HCT116 (cell line): ENCODE data around the gene NLRP7. TPM values are rescaled to one million over a fixed set of nuclear protein-coding genes. Genes with fewer than 3 reads are reported as not detected.
A peak's percentile ranks its signal among the peaks of the same experiment; 100 is the strongest.

ENCODE experiments used
- ATAC-seq: fragments of 200-7000 bp; cut with Tn5 transposase; 2 replicates; pipeline ENCODE4 v1.9.1; 2020; ENCODE audit warnings: mild to moderate bottlenecking, moderate library complexity
- BruUV-seq: library from RNA; stranded (reverse); fragments of 400-500 nt; replicated peaks from 2 replicates; lab custom pipeline; 2021; lab: Mats Ljungman, UMichigan
- CTCF ChIA-PET: fragments of 300-600 bp; sonication (Branson Sonifier 250); formaldehyde crosslinking; loops from one replicate; lab custom pipeline; 2021; ENCODE audit warnings: antibody characterized with exemption; lab: Charles Lee
- POLR2A ChIA-PET: fragments of 300-600, 350-600 bp; sonication (Branson Sonifier 250); formaldehyde crosslinking; loops from one replicate; lab custom pipeline; 2021; ENCODE audit warnings: antibody characterized with exemption; lab: Charles Lee
- RAD21 ChIA-PET, 2 experiments: fragments of 300-600 bp; sonication (Branson Sonifier 250); formaldehyde crosslinking; loops; one replicate each; lab custom pipeline; 2023; ENCODE audit warnings: low total read pairs in 2 of 2; ENCODE audit not compliant: uncharacterized antibody in 2 of 2, unreplicated experiment in 2 of 2, low non-redundant PET in 1 of 2; lab: Charles Lee
- DNase-seq: peaks from one replicate; pipeline ENCODE4 v3.0.0-alpha.2; 2010; ENCODE audit warnings: low read depth, low spot score
- H2AFZ ChIP-seq: fragments of 200-600 bp; shearing (Covaris generic), sonication (generic); 2 replicates; pipeline ENCODE4 v1.6.1; 2017; ENCODE audit warnings: low read depth, mixed run types, mixed read lengths, antibody characterized with exemption, low read length; ENCODE audit not compliant: poor library complexity, severe bottlenecking
- H3K27ac ChIP-seq: 2 replicates; pipeline ENCODE4 v1.5.1; 2012; ENCODE audit warnings: low read depth, low read length
- H3K27me3 ChIP-seq: fragments of 200-600 bp; sonication (generic); 2 replicates; pipeline ENCODE4 v1.6.1; 2016; ENCODE audit warnings: mixed run types, low read length, mixed read lengths; ENCODE audit not compliant: insufficient read depth
- H3K36me3 ChIP-seq, 2 experiments: fragments of 200-500 bp in 1 of 2; fragments of 200-600 bp in 1 of 2; sonication (Bioruptor generic) in 1 of 2; sonication (generic) in 1 of 2; 2 replicates each; pipeline versions ENCODE4 v1.5.1 to v1.6.1; 2014 to 2016; ENCODE audit warnings: low read length in 2 of 2, inconsistent platforms in 1 of 2, mixed read lengths in 1 of 2, mixed run types in 1 of 2; ENCODE audit not compliant: insufficient read depth in 2 of 2, control insufficient read depth in 1 of 2
- H3K4me1 ChIP-seq, 2 experiments: fragments of 200-600 bp in 1 of 2; sonication (generic) in 1 of 2; 2 replicates each; pipeline versions ENCODE4 v1.5.1 to v1.6.1; 2012 to 2017; ENCODE audit warnings: low read length in 2 of 2, inconsistent platforms in 1 of 2, mild to moderate bottlenecking in 1 of 2, mixed read lengths in 1 of 2, mixed run types in 1 of 2, moderate library complexity in 1 of 2; ENCODE audit not compliant: insufficient read depth in 2 of 2, control insufficient read depth in 1 of 2
- H3K4me2 ChIP-seq: fragments of 200-600 bp; sonication (generic); 2 replicates; pipeline ENCODE4 v1.6.1; 2017; ENCODE audit warnings: mixed run types, low read length, mixed read lengths
- H3K4me3 ChIP-seq, 2 experiments: fragments of 200-600 bp in 1 of 2; sonication (generic) in 1 of 2; replicated peaks in 1 of 2; 2 replicates each; pipeline ENCODE4 v1.5.1; 2011 to 2016; ENCODE audit warnings: low read length in 2 of 2, control low read depth in 1 of 2, low read depth in 1 of 2, mild to moderate bottlenecking in 1 of 2, mixed read lengths in 1 of 2, mixed run types in 1 of 2
- H3K79me2 ChIP-seq: fragments of 200-600 bp; sonication (generic); 2 replicates; pipeline ENCODE4 v1.6.1; 2017; ENCODE audit warnings: mild to moderate bottlenecking, mixed run types, low read length, moderate library complexity, mixed read lengths; ENCODE audit not compliant: insufficient read depth
- H3K9ac ChIP-seq: fragments of 200-600 bp; sonication (generic); 2 replicates; pipeline ENCODE4 v1.6.1; 2016; ENCODE audit warnings: low read length, mixed read lengths
- H3K9me2 ChIP-seq: fragments of 200-600 bp; sonication (generic), shearing (Covaris generic); 2 replicates; pipeline ENCODE4 v1.6.1; 2017; ENCODE audit warnings: mixed run types, mild to moderate bottlenecking, moderate library complexity; ENCODE audit not compliant: insufficient read depth
- H3K9me3 ChIP-seq, 2 experiments: fragments of 200-500 bp in 1 of 2; fragments of 200-600 bp in 1 of 2; sonication (Bioruptor generic) in 1 of 2; sonication (generic) in 1 of 2; 2 replicates each; pipeline ENCODE4 v1.6.1; 2014 to 2017; ENCODE audit warnings: low read length in 2 of 2, mixed read lengths in 2 of 2, inconsistent platforms in 1 of 2, low read depth in 1 of 2, mild to moderate bottlenecking in 1 of 2, mixed run types in 1 of 2, moderate library complexity in 1 of 2; ENCODE audit not compliant: control insufficient read depth in 1 of 2, insufficient read depth in 1 of 2
- H4K20me1 ChIP-seq: fragments of 200-600 bp; sonication (generic), shearing (Covaris generic); 2 replicates; pipeline ENCODE4 v1.6.1; 2017; ENCODE audit warnings: mixed run types, mild to moderate bottlenecking, moderate library complexity; ENCODE audit not compliant: insufficient read depth
- CEBPB ChIP-seq: IDR thresholded peaks from 2 replicates; pipeline ENCODE4 v1.6.1; 2012; ENCODE audit warnings: low read depth
- ELF1 ChIP-seq: IDR thresholded peaks from 2 replicates; pipeline ENCODE4 v1.6.1; 2012; ENCODE audit warnings: low read depth, borderline replicate concordance
- EZH2 ChIP-seq: fragments of 200-600 bp; sonication (generic); IDR thresholded peaks from 2 replicates; pipeline ENCODE4 v1.6.1; 2017; ENCODE audit warnings: antibody characterized with exemption, mixed run types
- EZH2phosphoT487 ChIP-seq: fragments of 200-600 bp; IDR thresholded peaks from 2 replicates; pipeline ENCODE4 v1.6.1; 2018; ENCODE audit warnings: antibody characterized with exemption, borderline replicate concordance
- FOSL1 ChIP-seq: IDR thresholded peaks from 2 replicates; pipeline ENCODE4 v1.6.1; 2012; ENCODE audit warnings: low read depth
- POLR2A ChIP-seq: IDR thresholded peaks from 2 replicates; pipeline ENCODE4 v1.7.0; 2011; ENCODE audit warnings: borderline replicate concordance; ENCODE audit not compliant: insufficient read depth, insufficient read length; ENCODE audit errors: extremely low read depth
- POLR2AphosphoS5 ChIP-seq: IDR thresholded peaks from 2 replicates; pipeline ENCODE4 v1.6.1; 2011; ENCODE audit warnings: mild to moderate bottlenecking, low read depth, low read length, moderate library complexity
- RAD21 ChIP-seq: IDR thresholded peaks from 2 replicates; pipeline ENCODE4 v1.6.1; 2012; ENCODE audit warnings: low read depth, mild to moderate bottlenecking
- TCF7L2 ChIP-seq: IDR thresholded peaks from 2 replicates; pipeline ENCODE4 v1.7.0; 2011; ENCODE audit warnings: borderline replicate concordance, inconsistent platforms; ENCODE audit not compliant: insufficient read depth, insufficient read length; ENCODE audit errors: extremely low read depth
- YY1 ChIP-seq: IDR thresholded peaks from 2 replicates; pipeline ENCODE4 v1.6.1; 2011; ENCODE audit warnings: low read length, low read depth, moderate library complexity, mild to moderate bottlenecking; ENCODE audit not compliant: insufficient replicate concordance; ENCODE audit errors: extremely low read depth
- intact Hi-C: fragments of 100-400 bp; cut with micrococcal nuclease; formaldehyde crosslinking; loops from 2 replicates; pipeline ENCODE4 v1.10.0; 2022
- total RNA-seq: library from RNA; stranded (reverse); gene quantifications from one replicate; pipeline ENCODE4 v1.2.1, GENCODE V29; 2021; ENCODE audit not compliant: unreplicated experiment
- TF ChIP-seq, protein P1 (sequence below), 3 experiments: fragments of 200-600 bp in 1 of 3; sonication (generic) in 1 of 3; IDR thresholded peaks in 2 of 3; conservative IDR thresholded peaks in 1 of 3; 2 replicates each; pipeline ENCODE4 v1.5.1; 2012 to 2017; ENCODE audit warnings: low read depth in 2 of 3, low read length in 2 of 3, antibody characterized with exemption in 1 of 3, borderline replicate concordance in 1 of 3, control low read depth in 1 of 3, mild to moderate bottlenecking in 1 of 3, mixed read lengths in 1 of 3, mixed run types in 1 of 3, moderate library complexity in 1 of 3; ENCODE audit not compliant: insufficient read depth in 1 of 3
- TF ChIP-seq, protein P2 (sequence below): IDR thresholded peaks from 2 replicates; pipeline ENCODE4 v1.6.1; 2012

NLRP7 gene
- total RNA-seq, 1 experiment from 2014 or later, result not detected

GRCh38 chr19:54882758-54883157, 64.6 kb downstream of the NLRP7 start:
- H3K9ac ChIP-seq, result no peak overlapping the region
- no peak overlapping the region for H3K4me3 ChIP-seq
- no peaks in the 10 kb centered on the region for H3K9me2 ChIP-seq
- no peaks in the 10 kb centered on the region for H3K9me3 ChIP-seq
- H3K4me1 ChIP-seq, result no peaks in the 10 kb centered on the region
- intact Hi-C loops, result no loop called here
- ChIA-PET POLR2A (no interaction called here), RAD21 (no interaction called here), CTCF (no interaction called here)
- DNase-seq (no peak), ATAC-seq (peak; percentile 54; the same call in 1 of the 2 replicates)
- H3K4me2 ChIP-seq, result 0 out of 2 replicates have a peak overlapping the region, but pooled peaks have one; percentile 4
- no peaks in the 10 kb centered on the region for H3K27me3 ChIP-seq
- H2AFZ ChIP-seq, result no peak overlapping the region
- BruUV-seq, result no TSS peak
- H3K36me3 ChIP-seq, result no peaks in the 10 kb centered on the region
- no peaks in the 10 kb centered on the region for H3K79me2 ChIP-seq
- H3K27ac ChIP-seq, result no peak overlapping the region
- H4K20me1 ChIP-seq, result no peaks in the 10 kb centered on the region
- TF ChIP-seq POLR2A (no peak), TCF7L2 (no peak), EZH2phosphoT487 (no peak), RAD21 (peak; percentile 30; the same call in 1 of the 2 replicates), ELF1 (no peak)
- TF ChIP-seq, protein P1, sequence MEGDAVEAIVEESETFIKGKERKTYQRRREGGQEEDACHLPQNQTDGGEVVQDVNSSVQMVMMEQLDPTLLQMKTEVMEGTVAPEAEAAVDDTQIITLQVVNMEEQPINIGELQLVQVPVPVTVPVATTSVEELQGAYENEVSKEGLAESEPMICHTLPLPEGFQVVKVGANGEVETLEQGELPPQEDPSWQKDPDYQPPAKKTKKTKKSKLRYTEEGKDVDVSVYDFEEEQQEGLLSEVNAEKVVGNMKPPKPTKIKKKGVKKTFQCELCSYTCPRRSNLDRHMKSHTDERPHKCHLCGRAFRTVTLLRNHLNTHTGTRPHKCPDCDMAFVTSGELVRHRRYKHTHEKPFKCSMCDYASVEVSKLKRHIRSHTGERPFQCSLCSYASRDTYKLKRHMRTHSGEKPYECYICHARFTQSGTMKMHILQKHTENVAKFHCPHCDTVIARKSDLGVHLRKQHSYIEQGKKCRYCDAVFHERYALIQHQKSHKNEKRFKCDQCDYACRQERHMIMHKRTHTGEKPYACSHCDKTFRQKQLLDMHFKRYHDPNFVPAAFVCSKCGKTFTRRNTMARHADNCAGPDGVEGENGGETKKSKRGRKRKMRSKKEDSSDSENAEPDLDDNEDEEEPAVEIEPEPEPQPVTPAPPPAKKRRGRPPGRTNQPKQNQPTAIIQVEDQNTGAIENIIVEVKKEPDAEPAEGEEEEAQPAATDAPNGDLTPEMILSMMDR (IDR thresholded peaks at IDR 0.05 in 2 of 3, conservative IDR thresholded peaks at IDR 0.05 in 1 of 3; ENCODE audit: borderline replicate concordance in 1 of 3, insufficient read depth in 1 of 3, low read depth in 2 of 3, low read length in 2 of 3), result peak; percentile 29 to 36 (median 32); a peak in 4 of 6 replicates

GRCh38 chr19:54881884-54882283, 65.4 kb downstream of the NLRP7 start:
- no peak overlapping the region for H3K4me3 ChIP-seq
- H4K20me1 ChIP-seq, result no peaks in the 10 kb centered on the region
- H3K27ac ChIP-seq, result no peak overlapping the region
- H3K9me2 ChIP-seq, result no peaks in the 10 kb centered on the region
- ChIA-PET RAD21 (interaction anchor here in 1 of 2 experiments (1.0 kb wide), 1 partner anchor 38 kb away, joined by 4 read pairs; no protein-coding TSS in a partner anchor), CTCF (interaction anchor here (0.6 to 1.4 kb wide), 11 partner anchors 9 to 750 kb away, joined by 3 to 13 read pairs (median 4); no protein-coding TSS in a partner anchor), POLR2A (no interaction called here)
- BruUV-seq, result no TSS peak
- intact Hi-C loops, result loop anchor here (1.0 kb wide), 1 partner anchor 37 kb away; no protein-coding TSS in a partner anchor
- H3K9me3 ChIP-seq, result no peaks in the 10 kb centered on the region
- H3K4me2 ChIP-seq, result no peak overlapping the region
- H3K4me1 ChIP-seq, result no peaks in the 10 kb centered on the region
- H3K9ac ChIP-seq, result no peak overlapping the region
- no peaks in the 10 kb centered on the region for H3K79me2 ChIP-seq
- no peak for DNase-seq
- H2AFZ ChIP-seq, result no peak overlapping the region
- H3K27me3 ChIP-seq, result peaks cover 8% of the 10 kb centered on the region; the same call in 1 of the 2 replicates
- no peak for ATAC-seq
- no peaks in the 10 kb centered on the region for H3K36me3 ChIP-seq
- TF ChIP-seq POLR2A (no peak), TCF7L2 (no peak), CEBPB (no peak), POLR2AphosphoS5 (no peak), EZH2 (no peak), FOSL1 (no peak), YY1 (no peak)
- TF ChIP-seq, protein P2, sequence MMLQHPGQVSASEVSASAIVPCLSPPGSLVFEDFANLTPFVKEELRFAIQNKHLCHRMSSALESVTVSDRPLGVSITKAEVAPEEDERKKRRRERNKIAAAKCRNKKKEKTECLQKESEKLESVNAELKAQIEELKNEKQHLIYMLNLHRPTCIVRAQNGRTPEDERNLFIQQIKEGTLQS, result no peak
- TF ChIP-seq, protein P1 (IDR thresholded peaks at IDR 0.05 in 2 of 3, conservative IDR thresholded peaks at IDR 0.05 in 1 of 3; ENCODE audit: borderline replicate concordance in 1 of 3, insufficient read depth in 1 of 3, low read depth in 2 of 3, low read length in 2 of 3), result no peak
